K562 (cell line): Measurements from ENCODE around the gene SMIM35. TPM values are rescaled to one million over a fixed set of nuclear protein-coding genes. Genes with fewer than 3 reads are reported as not detected.
A peak's percentile ranks its signal among the peaks of the same experiment; 100 is the strongest.

ENCODE experiments used
- AFF1 ChIP-seq, 2 experiments: fragments of 450-650 bp; IDR thresholded peaks; 2 replicates each; pipeline ENCODE4 v1.6.1; 2018; ENCODE audit warnings: mild to moderate bottlenecking in 2 of 2, low read depth in 1 of 2; ENCODE audit not compliant: partially characterized antibody in 2 of 2
- CTCFL ChIP-seq: IDR thresholded peaks from 2 replicates; pipeline ENCODE4 v1.6.1; 2011; ENCODE audit warnings: borderline replicate concordance, low read depth, mild to moderate bottlenecking, moderate library complexity, low read length; ENCODE audit not compliant: insufficient read depth, poor library complexity, severe bottlenecking
- DACH1 ChIP-seq: fragments of 450-650 bp; IDR thresholded peaks from 2 replicates; pipeline ENCODE4 v1.6.1; 2018; ENCODE audit not compliant: partially characterized antibody
- ETV1 ChIP-seq: fragments of 450-650 bp; conservative IDR thresholded peaks from 2 replicates; pipeline ENCODE4 v1.6.1; 2016; ENCODE audit warnings: missing genetic modification characterization, control low read depth, low read depth, missing compliant biosample characterization
- HMBOX1 ChIP-seq: sonication (generic); IDR thresholded peaks from 2 replicates; pipeline ENCODE4 v1.6.1; 2016
- HMGN3 ChIP-seq: IDR thresholded peaks from 2 replicates; pipeline ENCODE4 v1.6.1; 2011; ENCODE audit warnings: borderline replicate concordance, low read depth, mild to moderate bottlenecking, mixed read lengths, low read length; ENCODE audit not compliant: insufficient read length; ENCODE audit errors: extremely low read depth
- HOXB6 ChIP-seq: fragments of 250-450 bp; sonication (Bioruptor Pico); IDR thresholded peaks from 2 replicates; pipeline ENCODE4 v1.5.1; 2022; ENCODE audit warnings: mild to moderate bottlenecking, borderline replicate concordance
- LEF1 ChIP-seq: fragments of 450-650 bp; IDR thresholded peaks from 2 replicates; pipeline ENCODE4 v1.6.1; 2016; ENCODE audit warnings: mild to moderate bottlenecking
- MEIS2 ChIP-seq: fragments of 450-650 bp; IDR thresholded peaks from 2 replicates; pipeline ENCODE4 v1.6.1; 2014; ENCODE audit warnings: mild to moderate bottlenecking; ENCODE audit not compliant: partially characterized antibody
- MTA2 ChIP-seq: fragments of 450-650 bp; IDR thresholded peaks from 2 replicates; pipeline ENCODE4 v1.6.1; 2016; ENCODE audit warnings: low read depth
- PRPF4 ChIP-seq: fragments of 200-400 bp; formaldehyde crosslinking; IDR thresholded peaks from one replicate; pipeline ENCODE4 v1.6.1; 2017; ENCODE audit warnings: low read length, low read depth, mild to moderate bottlenecking; ENCODE audit not compliant: insufficient read depth, poor library complexity, severe bottlenecking
- RCOR1 ChIP-seq, 2 experiments: IDR thresholded peaks; 2 replicates each; pipeline ENCODE4 v1.6.1; 2012; ENCODE audit warnings: low read depth in 2 of 2, low read length in 2 of 2, borderline replicate concordance in 1 of 2, improper control_type of control experiment in 1 of 2
- SLC30A9 ChIP-seq: fragments of 250-450 bp; sonication (Bioruptor Pico); IDR thresholded peaks from 2 replicates; pipeline ENCODE4 v1.8.0; 2022; ENCODE audit warnings: mild to moderate bottlenecking, moderate library complexity
- SMARCC2 ChIP-seq: fragments of 450-650 bp; IDR thresholded peaks from 2 replicates; pipeline ENCODE4 v1.6.1; 2017; ENCODE audit warnings: antibody characterized with exemption, moderate library complexity, mild to moderate bottlenecking, low read depth
- SOX6 ChIP-seq: fragments of 450-650 bp; IDR thresholded peaks from 2 replicates; pipeline ENCODE4 v1.6.1; 2014; ENCODE audit warnings: mild to moderate bottlenecking
- TCFL5 ChIP-seq: fragments of 250-450 bp; sonication (Bioruptor Pico); conservative IDR thresholded peaks from 2 replicates; pipeline ENCODE4 v1.6.1; 2021; ENCODE audit warnings: mild to moderate bottlenecking, moderate library complexity, matching md5 sums
- THRA ChIP-seq: fragments of 450-650 bp; IDR thresholded peaks from 2 replicates; pipeline ENCODE4 v1.6.1; 2017; ENCODE audit warnings: mild to moderate bottlenecking, moderate library complexity
- ZNF75A ChIP-seq: fragments of 450-650 bp; formaldehyde crosslinking; IDR thresholded peaks from 2 replicates; pipeline ENCODE4 v1.4.0; 2020; ENCODE audit warnings: mild to moderate bottlenecking
- polyA plus RNA-seq, 8 experiments: library from polyadenylated mRNA; depleted of rRNA in 4 of 8; stranded (reverse) in 5 of 8; unstranded in 3 of 8; fragments of >200 nt; fragmentation: Nextera tagmentation in 2 of 8; fragmentation: Illumina TruSeq in 1 of 8; extraction: Ambion mirVana in 2 of 8; extraction: Trizol in 1 of 8; gene quantifications; 2 replicates each; pipeline versions ENCODE4 v1.2.1 to v1.2.3, GENCODE V29; 2011 to 2014; ENCODE audit warnings: inconsistent platforms in 1 of 8, missing spikeins in 1 of 8
- total RNA-seq, 7 experiments: library from RNA; depleted of rRNA in 6 of 7; stranded (reverse); fragments of >200 nt in 6 of 7; fragmentation: Illumina TruSeq in 2 of 7; extraction: Trizol in 2 of 7; gene quantifications; 2 replicates each; pipeline versions ENCODE4 v1.2.1 to v1.2.3, GENCODE V29; 2011 to 2021; ENCODE audit warnings: low replicate concordance in 1 of 7

Gene SMIM35
- total and polyA plus RNA-seq, 9 of the 15 experiments (the other 6 are each of a cell fraction or from before 2014, with no cell fraction given) = 0.03 TPM; not detected in 7

GRCh38 chr11:118005224-118006152 lies 81.3 kb downstream of the SMIM35 start (continued):
- TF ChIP-seq TCFL5 (CRISPR knock-in tag) = no peak
- peak; percentile 50 for TF ChIP-seq LEF1
- TF ChIP-seq MTA2 = peak; percentile 63
- TF ChIP-seq SMARCC2 = peak; percentile 40; the same call in 1 of the 2 replicates
- peak; percentile 1 to 82; a peak in 3 of 4 replicates for TF ChIP-seq RCOR1 (IDR thresholded peaks at IDR 0.05; ENCODE audit: borderline replicate concordance in 1 of 2, low read depth in 2 of 2, low read length in 2 of 2)
- TF ChIP-seq MEIS2 = no peak
- TF ChIP-seq ZNF75A = no peak
- no peak for TF ChIP-seq ETV1 (tag)
- peak; percentile 28 for TF ChIP-seq DACH1
- no peak for TF ChIP-seq PRPF4
- TF ChIP-seq THRA = no peak
- no peak for TF ChIP-seq CTCFL
- no peak for TF ChIP-seq HMGN3
- TF ChIP-seq HOXB6 = no peak
- peak; percentile 53 for TF ChIP-seq SOX6
- peak; percentile 44; the same call in 1 of the 2 replicates for TF ChIP-seq HMBOX1
- TF ChIP-seq SLC30A9 (CRISPR knock-in tag) = no peak
- no peak for TF ChIP-seq AFF1 (IDR thresholded peaks at IDR 0.05; ENCODE audit: low read depth in 1 of 2, partially characterized antibody in 2 of 2)
